Esophagus muscularis mucosa (tissue), 4 donors: Measurements from ENCODE around the gene C2orf92. TPM values are rescaled to one million over a fixed set of nuclear protein-coding genes. Genes with fewer than 3 reads are reported as not detected.

ENCODE experiments used
- DNase-seq: peaks from one replicate; pipeline ENCODE4 v3.0.0-alpha.2; 2017; ENCODE audit errors: extremely low spot score
- H3K27ac ChIP-seq, 4 donors: fragments of 200-600 bp; sonication (generic); replicated peaks in 1 of 4; 1 replicate in 3 of 4; 2 replicates in 1 of 4; pipeline ENCODE4 v1.5.1; 2016 to 2019; ENCODE audit warnings: mild to moderate bottlenecking in 1 of 4
- H3K27me3 ChIP-seq, 4 donors: fragments of 200-600 bp; sonication (generic); one replicate each; pipeline versions ENCODE4 v1.5.1 to v1.6.0; 2016 to 2019
- H3K36me3 ChIP-seq, 4 donors: fragments of 200-600 bp; sonication (generic); one replicate each; pipeline ENCODE4 v1.5.1; 2016 to 2019
- H3K4me1 ChIP-seq, 4 donors: fragments of 200-600 bp; sonication (generic); one replicate each; pipeline ENCODE4 v1.5.1; 2016 to 2019
- H3K4me3 ChIP-seq, 4 donors: fragments of 200-600 bp; sonication (generic); 1 replicate in 2 of 4; 2 replicates in 2 of 4; pipeline ENCODE4 v1.5.1; 2016 to 2019; ENCODE audit warnings: mild to moderate bottlenecking in 4 of 4, moderate library complexity in 1 of 4
- H3K9me3 ChIP-seq, 4 donors: fragments of 200-600 bp; sonication (generic); 1 replicate in 3 of 4; 2 replicates in 1 of 4; pipeline ENCODE4 v1.5.1; 2016 to 2019
- CTCF ChIP-seq, 3 experiments: fragments of 200-600 bp in 2 of 3; fragments of 450-650 bp in 1 of 3; sonication (generic) in 2 of 3; IDR thresholded peaks; one replicate each; pipeline ENCODE4 v1.5.1; 2017 to 2019; ENCODE audit warnings: antibody characterized with exemption in 3 of 3, mild to moderate bottlenecking in 2 of 3, moderate library complexity in 1 of 3
- EP300 ChIP-seq: sonication (generic); formaldehyde crosslinking; IDR thresholded peaks from one replicate; pipeline ENCODE4 v1.6.1; 2017; ENCODE audit warnings: antibody characterized with exemption
- POLR2A ChIP-seq: fragments of 450-650 bp; IDR thresholded peaks from one replicate; pipeline ENCODE4 v1.6.1; 2017; ENCODE audit warnings: antibody characterized with exemption, moderate library complexity, mild to moderate bottlenecking, low read depth
- POLR2AphosphoS5 ChIP-seq, 2 donors: sonication (generic); formaldehyde crosslinking; IDR thresholded peaks; one replicate each; pipeline ENCODE4 v1.6.1; 2017; ENCODE audit warnings: antibody characterized with exemption in 2 of 2
- WGBS: methylation state at CpG from one replicate; pipeline ENCODE4 v1.1.5; 2018; 5-methylcytosine and 5-hydroxymethylcytosine counted together
- intact Hi-C: fragments of 100-400 bp; cut with DNase I; formaldehyde crosslinking; loops from one replicate; pipeline ENCODE4 v1.15.1; 2023
- total RNA-seq, 4 donors: library from RNA; depleted of rRNA; stranded (reverse); fragments of >200 nt; gene quantifications; one replicate each; pipeline versions ENCODE4 v1.1.0 to v1.2.1, GENCODE V29; 2016

The C2orf92 gene
- total RNA-seq, 4 donors from 2014 or later: 2.1 to 6.5 (median 3.6) TPM

GRCh38 chr2:97726261-97727064, 57.0 kb downstream of the C2orf92 start:
- Histone ChIP-seq H3K36me3 (no peaks in the 10 kb centered on the region), H3K9me3 (peaks cover 0 to 10% (median 8%) of the 10 kb centered on the region in 4 donors), H3K27ac (no peak overlapping the region), H3K27me3 (peaks cover 0 to 19% (median 3%) of the 10 kb centered on the region in 4 donors), H3K4me1 (peaks cover 0 to 17% (median 10%) of the 10 kb centered on the region in 4 donors), H3K4me3 (no peak overlapping the region)
- 74% methylated on average over 4 of the region's 4 CpGs for WGBS
- no peak for TF ChIP-seq EP300
- TF ChIP-seq POLR2AphosphoS5 (IDR thresholded peaks at IDR 0.05): no peak
- TF ChIP-seq POLR2A: no peak
- TF ChIP-seq CTCF (IDR thresholded peaks at IDR 0.05): no peak
- DNase-seq: no peak
- intact Hi-C loops: no loop called here

GRCh38 chr2:97727296-97727695, 57.8 kb downstream of the C2orf92 start:
- Histone ChIP-seq H3K27ac (no peak overlapping the region), H3K9me3 (peaks cover 0 to 10% (median 8%) of the 10 kb centered on the region in 4 donors), H3K36me3 (no peaks in the 10 kb centered on the region), H3K4me1 (peaks cover 0 to 17% (median 10%) of the 10 kb centered on the region in 4 donors), H3K4me3 (no peak overlapping the region), H3K27me3 (peaks cover 0 to 19% (median 3%) of the 10 kb centered on the region in 4 donors)
- WGBS: 90% methylated on average over 7 of the region's 7 CpGs
- intact Hi-C loops: no loop called here
- TF ChIP-seq CTCF (IDR thresholded peaks at IDR 0.05) (no peak), POLR2AphosphoS5 (IDR thresholded peaks at IDR 0.05) (no peak), EP300 (no peak), POLR2A (no peak)
- no peak for DNase-seq

- WGBS: 65% methylated on average over 12 of the region's 12 CpGs
- Histone ChIP-seq H3K4me3 (no peak overlapping the region), H3K4me1 (peaks cover 0 to 17% (median 10%) of the 10 kb centered on the region in 4 donors), H3K36me3 (no peaks in the 10 kb centered on the region), H3K27ac (no peak overlapping the region), H3K27me3 (peaks cover 0 to 19% (median 3%) of the 10 kb centered on the region in 4 donors), H3K9me3 (peaks cover 0 to 10% (median 8%) of the 10 kb centered on the region in 4 donors)
- intact Hi-C loops: no loop called here
- no peak for DNase-seq
- TF ChIP-seq CTCF (IDR thresholded peaks at IDR 0.05): no peak
- no peak for TF ChIP-seq POLR2AphosphoS5 (IDR thresholded peaks at IDR 0.05)
- no peak for TF ChIP-seq EP300
- TF ChIP-seq POLR2A: no peak
Measured at GRCh38 chr2:97728091-97728731, 58.7 kb downstream of the C2orf92 start.

GRCh38 chr2:97730245-97730644, 60.7 kb downstream of the C2orf92 start:
- H3K9me3 ChIP-seq: peaks cover 0 to 10% (median 8%) of the 10 kb centered on the region in 4 donors
- peaks cover 0 to 3% (median 0%) of the 10 kb centered on the region in 4 donors for H3K27me3 ChIP-seq
- no peak overlapping the region for H3K4me3 ChIP-seq
- 100% methylated on average over 1 of the region's 1 CpG for WGBS
- H3K36me3 ChIP-seq: no peaks in the 10 kb centered on the region
- intact Hi-C loops: no loop called here
- TF ChIP-seq POLR2A (no peak), EP300 (no peak), CTCF (IDR thresholded peaks at IDR 0.05) (no peak), POLR2AphosphoS5 (IDR thresholded peaks at IDR 0.05) (no peak)
- H3K27ac ChIP-seq: no peak overlapping the region
- H3K4me1 ChIP-seq: peaks cover 0 to 14% (median 10%) of the 10 kb centered on the region in 4 donors
- DNase-seq: no peak
